Endothelial cell (in vitro differentiated cells): Measurements from ENCODE around the gene ZNF521. TPM values are rescaled to one million over a fixed set of nuclear protein-coding genes. Genes with fewer than 3 reads are reported as not detected.
A peak's percentile ranks its signal among the peaks of the same experiment; 100 is the strongest.

Experiments used
- DNase-seq: peaks from one replicate; pipeline ENCODE4 v3.0.0; 2021; ENCODE audit warnings: low spot score
- H3K27ac Mint-ChIP-seq: one replicate; pipeline ENCODE4 v1.8.0; 2021; ENCODE audit warnings: mixed read lengths, inconsistent platforms; ENCODE audit not compliant: unreplicated experiment
- H3K27me3 Mint-ChIP-seq: one replicate; pipeline ENCODE4 v1.8.0; 2021; ENCODE audit warnings: mild to moderate bottlenecking, moderate library complexity, mixed read lengths, inconsistent platforms; ENCODE audit not compliant: unreplicated experiment
- H3K36me3 Mint-ChIP-seq: one replicate; pipeline ENCODE4 v1.8.0; 2021; ENCODE audit warnings: mild to moderate bottlenecking, low read depth, mixed read lengths, inconsistent platforms; ENCODE audit not compliant: unreplicated experiment
- H3K4me1 Mint-ChIP-seq: one replicate; pipeline ENCODE4 v1.8.0; 2021; ENCODE audit warnings: mild to moderate bottlenecking, mixed read lengths, inconsistent platforms; ENCODE audit not compliant: unreplicated experiment
- H3K4me3 Mint-ChIP-seq: one replicate; pipeline ENCODE4 v1.8.0; 2021; ENCODE audit warnings: mild to moderate bottlenecking, mixed read lengths, inconsistent platforms; ENCODE audit not compliant: unreplicated experiment
- H3K9me3 Mint-ChIP-seq: one replicate; pipeline ENCODE4 v1.8.0; 2021; ENCODE audit warnings: mixed read lengths, inconsistent platforms; ENCODE audit not compliant: unreplicated experiment
- CTCF ChIP-seq: fragments of 200-600 bp; sonication (generic); IDR thresholded peaks from one replicate; pipeline ENCODE4 v1.5.0; 2021; ENCODE audit warnings: antibody characterized with exemption; ENCODE audit not compliant: unreplicated experiment
- total RNA-seq: library from RNA; stranded (reverse); fragmentation: NEBNext Ultra II Directional; extraction: Animal tissue kit (Norgen Biotek cat#: 25700); gene quantifications from one replicate; pipeline ENCODE4 v1.2.1, GENCODE V29; 2021; ENCODE audit not compliant: unreplicated experiment

ZNF521 gene
- total RNA-seq, 1 donor from 2014 or later = 238 TPM

- H3K9me3 Mint-ChIP-seq = no peaks in the 10 kb centered on the region
- H3K36me3 Mint-ChIP-seq = peaks cover 20% of the 10 kb centered on the region
- H3K4me1 Mint-ChIP-seq = peaks cover 18% of the 10 kb centered on the region
- DNase-seq = no peak
- H3K27ac Mint-ChIP-seq = no peak overlapping the region
- TF ChIP-seq CTCF = no peak
- no peak overlapping the region for H3K4me3 Mint-ChIP-seq
- peaks cover 9% of the 10 kb centered on the region for H3K27me3 Mint-ChIP-seq
Observed at GRCh38 chr18:25111377-25112288, 240.3 kb downstream of the ZNF521 start.

- no peak for TF ChIP-seq CTCF
- Mint-ChIP-seq H3K36me3 (peaks cover 25% of the 10 kb centered on the region), H3K27me3 (peaks cover 8% of the 10 kb centered on the region), H3K4me3 (no peak overlapping the region), H3K9me3 (no peaks in the 10 kb centered on the region), H3K4me1 (peaks cover 21% of the 10 kb centered on the region), H3K27ac (no peak overlapping the region)
- no peak for DNase-seq
Observed at GRCh38 chr18:25109484-25109883, 242.5 kb downstream of the ZNF521 start.

GRCh38 chr18:25103468-25104155 lies 248.4 kb downstream of the ZNF521 start:
- peaks cover 5% of the 10 kb centered on the region for H3K36me3 Mint-ChIP-seq
- H3K27me3 Mint-ChIP-seq = peaks cover 4% of the 10 kb centered on the region
- H3K4me1 Mint-ChIP-seq = peaks cover 48% of the 10 kb centered on the region
- no peaks in the 10 kb centered on the region for H3K9me3 Mint-ChIP-seq
- peak overlapping the region; percentile 87 for H3K27ac Mint-ChIP-seq
- TF ChIP-seq CTCF = no peak
- H3K4me3 Mint-ChIP-seq = no peak overlapping the region
- no peak for DNase-seq

GRCh38 chr18:25102662-25103061 lies 249.3 kb downstream of the ZNF521 start:
- H3K9me3 Mint-ChIP-seq = no peaks in the 10 kb centered on the region
- TF ChIP-seq CTCF = no peak
- peaks cover 54% of the 10 kb centered on the region for H3K4me1 Mint-ChIP-seq
- DNase-seq = no peak
- H3K4me3 Mint-ChIP-seq = peak overlapping the region; percentile 16
- H3K27me3 Mint-ChIP-seq = peaks cover 4% of the 10 kb centered on the region
- H3K36me3 Mint-ChIP-seq = peaks cover 5% of the 10 kb centered on the region
- peak overlapping the region; percentile 87 for H3K27ac Mint-ChIP-seq

GRCh38 chr18:25100418-25100817 lies 251.5 kb downstream of the ZNF521 start:
- H3K4me1 Mint-ChIP-seq = peaks cover 69% of the 10 kb centered on the region
- H3K27ac Mint-ChIP-seq = no peak overlapping the region
- no peaks in the 10 kb centered on the region for H3K9me3 Mint-ChIP-seq

More at GRCh38 chr18:25100418-25100817, 251.5 kb downstream of the ZNF521 start:
- no peak for DNase-seq
- peaks cover 5% of the 10 kb centered on the region for H3K27me3 Mint-ChIP-seq
- TF ChIP-seq CTCF = no peak
- no peak overlapping the region for H3K4me3 Mint-ChIP-seq
- H3K36me3 Mint-ChIP-seq = no peaks in the 10 kb centered on the region
